Ishikawa (cell line): Measurements from ENCODE around the gene BLZF1.

Experiments
- EP300 ChIP-seq: IDR thresholded peaks from 2 replicates; pipeline ENCODE4 v1.6.1; 2012; ENCODE audit warnings: borderline replicate concordance
- MAX ChIP-seq: IDR thresholded peaks from 2 replicates; pipeline ENCODE4 v1.6.1; 2012
- REST ChIP-seq: IDR thresholded peaks from 2 replicates; pipeline ENCODE4 v1.6.1; 2012; ENCODE audit warnings: low read depth, mild to moderate bottlenecking

GRCh38 chr1:169347688-169348382, 20.2 kb upstream of the BLZF1 start:
- TF ChIP-seq EP300 (no peak), MAX (no peak), REST (no peak)
